ENCODE data around the gene TBC1D25. TPM values are rescaled to one million over a fixed set of nuclear protein-coding genes. Genes with fewer than 3 reads are reported as not detected.

Gene TBC1D25
- total and polyA plus RNA-seq, 2 of the 4 experiments (the other 2 are of a cell fraction) = 11.3 to 15.9 TPM

- Histone ChIP-seq H3K9me3 (ENCODE audit: control insufficient read depth, insufficient read depth, low read length) (no peaks in the 10 kb centered on the region; the same call in 1 of the 2 replicates), H3K4me3 (ENCODE audit: insufficient read depth, low read depth, low read length) (peak overlapping the region; percentile 63), H4K20me1 (ENCODE audit: insufficient read depth, low read length) (no peaks in the 10 kb centered on the region), H3K27ac (ENCODE audit: insufficient read depth, low read length) (peak overlapping the region; percentile 47), H2AFZ (replicated peaks; ENCODE audit: low read length, poor library complexity) (peak overlapping the region; percentile 93), H3K27me3 (ENCODE audit: control insufficient read depth, insufficient read depth, low read length) (no peaks in the 10 kb centered on the region), H3K23ac (ENCODE audit: low read depth, low read length) (peak overlapping the region; percentile 94), H2BK5ac (ENCODE audit: low read depth, low read length, poor library complexity, severe bottlenecking) (peak overlapping the region; percentile 31), H2AK5ac (ENCODE audit: low read depth, low read length) (peak overlapping the region; percentile 59; the same call in 1 of the 2 replicates), H3K9ac (ENCODE audit: low read depth, low read length) (peak overlapping the region; percentile 84), H3K79me1 (ENCODE audit: low read depth in 1 of 2, low read length in 2 of 2) (peaks cover 3 to 6% of the 10 kb centered on the region in 2 experiments; a peak in 3 of 4 replicates), H2AK9ac (replicated peaks; ENCODE audit: low read depth, low read length, poor library complexity) (peak overlapping the region; percentile 89), H2BK20ac (ENCODE audit: low read depth, low read length) (no peak overlapping the region), H3K4me1 (ENCODE audit: control insufficient read depth, insufficient read depth, low read length) (0 out of 2 replicates have a peak, but pooled peaks cover 2% of the 10 kb centered on the region), H3K56ac (ENCODE audit: extremely low read depth, insufficient read depth, low read length) (peak overlapping the region; percentile 67), H3K18ac (ENCODE audit: low read depth, low read length) (no peak overlapping the region), H4K91ac (ENCODE audit: insufficient read depth, low read depth, low read length) (peak overlapping the region; percentile 70), H4K5ac (ENCODE audit: low read depth, low read length) (peak overlapping the region; percentile 75), H3K4ac (ENCODE audit: low read depth, low read length) (peak overlapping the region; percentile 87), H4K8ac (ENCODE audit: low read depth in 2 of 2, low read length in 2 of 2) (peak overlapping the region; percentile 92 to 93), H3K14ac (replicated peaks; ENCODE audit: low read depth, low read length) (peak overlapping the region; percentile 93), H3K4me2 (ENCODE audit: low read depth, low read length) (peak overlapping the region; percentile 81), H3K36me3 (ENCODE audit: control insufficient read depth, insufficient read depth, low read length) (no peaks in the 10 kb centered on the region), H2BK15ac (ENCODE audit: low read depth, low read length) (no peak overlapping the region), H2BK120ac (ENCODE audit: low read depth, low read length) (peak overlapping the region; percentile 2; the same call in 1 of the 2 replicates), H3K9me1 (ENCODE audit: insufficient read depth, low read length) (0 out of 2 replicates have a peak, but pooled peaks cover 3% of the 10 kb centered on the region)
- BruUV-seq (replicated peaks) = no TSS peak
- ChIA-PET POLR2A (ENCODE audit: unreplicated experiment) (no interaction called here), CTCF (interaction anchor here (0.6 kb wide), 1 partner anchor 40 kb away, joined by 3 read pairs; no protein-coding TSS in a partner anchor)
- dilution Hi-C loops (cut with HindIII; ENCODE audit: low sequenced_read_pairs, unreplicated experiment) = no loop called here
- no peak for ATAC-seq (ENCODE audit: low read depth)
- 30% methylated on average over 2 of the region's 10 CpGs; no CpG with 5 or more reads in 1 of the 2 experiments for WGBS, 2 experiments (ENCODE audit: extremely low coverage in 2 of 2, insufficient read length in 1 of 2)
- in situ Hi-C loops (cut with MboI; ENCODE audit: low sequenced_read_pairs) = no loop called here
- DNase-seq = no peak
- intact Hi-C loops (cut with micrococcal nuclease) = no loop called here
- TF ChIP-seq POLR2A (IDR thresholded peaks at IDR 0.05; ENCODE audit: low read depth, low read length) (no peak), CTCF (conservative IDR thresholded peaks at IDR 0.05; ENCODE audit: low read depth, low read length) (no peak), MAFK (IDR thresholded peaks at IDR 0.05; ENCODE audit: low read depth, low read length) (no peak), RFX5 (IDR thresholded peaks at IDR 0.05; ENCODE audit: low read depth, low read length) (no peak), NFE2L2 (IDR thresholded peaks at IDR 0.05; ENCODE audit: low read depth, low read length) (no peak), MXI1 (IDR thresholded peaks at IDR 0.05; ENCODE audit: borderline replicate concordance, low read depth, low read length) (no peak), CEBPB (IDR thresholded peaks at IDR 0.05; ENCODE audit: low read depth, low read length) (no peak), CHD1 (IDR thresholded peaks at IDR 0.05; ENCODE audit: low read depth, low read length) (no peak), RAD21 (IDR thresholded peaks at IDR 0.05; ENCODE audit: low read length) (no peak), RCOR1 (IDR thresholded peaks at IDR 0.05; ENCODE audit: insufficient replicate concordance, low read length) (no peak), SMC3 (IDR thresholded peaks at IDR 0.05; ENCODE audit: low read depth, low read length) (no peak), MAZ (IDR thresholded peaks at IDR 0.05; ENCODE audit: borderline replicate concordance, low read depth, low read length) (no peak), BHLHE40 (IDR thresholded peaks at IDR 0.05; ENCODE audit: low read depth, low read length) (no peak), FOS (IDR thresholded peaks at IDR 0.05; ENCODE audit: low read depth, low read length) (no peak)
- TF ChIP-seq, protein P1, sequence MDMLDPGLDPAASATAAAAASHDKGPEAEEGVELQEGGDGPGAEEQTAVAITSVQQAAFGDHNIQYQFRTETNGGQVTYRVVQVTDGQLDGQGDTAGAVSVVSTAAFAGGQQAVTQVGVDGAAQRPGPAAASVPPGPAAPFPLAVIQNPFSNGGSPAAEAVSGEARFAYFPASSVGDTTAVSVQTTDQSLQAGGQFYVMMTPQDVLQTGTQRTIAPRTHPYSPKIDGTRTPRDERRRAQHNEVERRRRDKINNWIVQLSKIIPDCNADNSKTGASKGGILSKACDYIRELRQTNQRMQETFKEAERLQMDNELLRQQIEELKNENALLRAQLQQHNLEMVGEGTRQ (IDR thresholded peaks at IDR 0.05; ENCODE audit: low read depth, low read length) = no peak
- TF ChIP-seq, protein P2, sequence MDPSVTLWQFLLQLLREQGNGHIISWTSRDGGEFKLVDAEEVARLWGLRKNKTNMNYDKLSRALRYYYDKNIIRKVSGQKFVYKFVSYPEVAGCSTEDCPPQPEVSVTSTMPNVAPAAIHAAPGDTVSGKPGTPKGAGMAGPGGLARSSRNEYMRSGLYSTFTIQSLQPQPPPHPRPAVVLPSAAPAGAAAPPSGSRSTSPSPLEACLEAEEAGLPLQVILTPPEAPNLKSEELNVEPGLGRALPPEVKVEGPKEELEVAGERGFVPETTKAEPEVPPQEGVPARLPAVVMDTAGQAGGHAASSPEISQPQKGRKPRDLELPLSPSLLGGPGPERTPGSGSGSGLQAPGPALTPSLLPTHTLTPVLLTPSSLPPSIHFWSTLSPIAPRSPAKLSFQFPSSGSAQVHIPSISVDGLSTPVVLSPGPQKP (IDR thresholded peaks at IDR 0.05; ENCODE audit: borderline replicate concordance, low read depth, low read length) = no peak
These were observed 17.2 kb upstream of the TBC1D25 start for GRCh38 chrX:48522291-48522690.

All from IMR-90 (cell line).